GM18873 (cell line): ENCODE data around the gene FNDC11.

Source experiments
- ATAC-seq: cut with Tn5 transposase; IDR thresholded peaks from one replicate; pipeline ENCODE4 v1.9.1; 2021; ENCODE audit warnings: mild to moderate bottlenecking, moderate library complexity, moderate number of reproducible peaks; ENCODE audit not compliant: unreplicated experiment, low FRiP score

The FNDC11 gene

DNA sequence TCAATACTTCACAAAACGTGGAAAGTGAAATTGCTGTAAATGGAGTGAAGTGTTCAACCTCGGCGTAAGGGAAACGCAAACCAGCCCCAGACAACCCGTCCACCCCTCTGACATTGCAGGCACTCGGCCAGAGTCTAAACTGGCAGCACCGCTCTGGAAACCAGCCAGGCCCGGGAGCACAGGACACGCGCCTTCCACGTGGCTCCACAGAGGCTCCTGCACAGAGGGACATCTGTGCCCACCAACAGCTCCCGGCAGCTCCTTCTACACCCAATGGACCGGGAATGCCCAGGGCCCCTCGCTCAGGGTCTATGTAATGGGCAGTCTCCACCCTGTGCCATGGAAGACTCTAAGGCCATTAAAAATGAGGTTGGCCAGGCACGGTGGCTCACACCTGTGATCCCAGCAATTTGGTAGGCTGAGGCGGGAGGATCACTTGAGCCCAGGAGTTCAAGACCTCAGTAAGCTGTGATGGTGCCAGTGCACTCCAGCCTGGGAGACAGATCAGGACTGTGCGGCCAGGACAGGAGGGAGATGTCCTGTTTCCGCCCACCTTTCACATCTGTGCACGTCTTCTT, 23.4 kb downstream of the FNDC11 start:
- no peak for ATAC-seq

DNA sequence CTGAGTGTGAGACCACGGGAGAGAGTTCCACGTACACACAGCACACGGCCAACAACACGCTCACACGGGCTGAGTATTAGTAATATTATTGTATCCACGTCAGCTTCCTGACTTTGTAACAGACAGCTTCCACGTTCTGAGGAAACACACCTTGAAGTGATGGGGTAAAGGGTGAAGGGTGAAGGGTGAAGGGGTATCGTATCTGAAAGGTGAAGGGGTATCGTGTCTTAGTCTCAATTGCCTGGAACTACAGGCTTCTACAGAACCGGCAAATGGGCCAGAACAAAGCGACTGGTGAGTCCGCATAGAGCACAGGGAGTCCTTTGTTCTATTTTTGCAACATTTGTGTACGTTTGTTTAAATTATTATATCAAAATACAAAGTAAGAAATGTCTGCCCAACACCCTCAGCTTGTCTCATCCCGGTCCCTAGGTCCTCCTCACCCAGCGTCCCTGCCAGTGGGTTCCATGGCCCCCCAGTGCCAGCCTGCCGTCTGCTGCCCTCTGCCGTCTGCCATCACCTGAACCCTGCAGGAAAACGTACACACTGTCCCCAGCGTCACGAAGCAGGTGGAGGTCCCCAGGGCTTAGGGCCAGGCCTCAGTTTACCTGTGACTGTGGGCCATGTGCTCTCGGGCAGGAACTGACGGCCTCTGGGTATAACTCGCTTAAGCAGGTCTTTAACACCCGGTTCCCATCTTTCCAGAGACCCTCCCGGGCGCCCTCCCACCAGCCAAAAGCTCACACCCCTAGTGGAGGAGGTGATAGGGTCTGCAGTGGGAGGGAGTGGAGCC, 24.5 kb downstream of the FNDC11 start:
- ATAC-seq = no peak

DNA sequence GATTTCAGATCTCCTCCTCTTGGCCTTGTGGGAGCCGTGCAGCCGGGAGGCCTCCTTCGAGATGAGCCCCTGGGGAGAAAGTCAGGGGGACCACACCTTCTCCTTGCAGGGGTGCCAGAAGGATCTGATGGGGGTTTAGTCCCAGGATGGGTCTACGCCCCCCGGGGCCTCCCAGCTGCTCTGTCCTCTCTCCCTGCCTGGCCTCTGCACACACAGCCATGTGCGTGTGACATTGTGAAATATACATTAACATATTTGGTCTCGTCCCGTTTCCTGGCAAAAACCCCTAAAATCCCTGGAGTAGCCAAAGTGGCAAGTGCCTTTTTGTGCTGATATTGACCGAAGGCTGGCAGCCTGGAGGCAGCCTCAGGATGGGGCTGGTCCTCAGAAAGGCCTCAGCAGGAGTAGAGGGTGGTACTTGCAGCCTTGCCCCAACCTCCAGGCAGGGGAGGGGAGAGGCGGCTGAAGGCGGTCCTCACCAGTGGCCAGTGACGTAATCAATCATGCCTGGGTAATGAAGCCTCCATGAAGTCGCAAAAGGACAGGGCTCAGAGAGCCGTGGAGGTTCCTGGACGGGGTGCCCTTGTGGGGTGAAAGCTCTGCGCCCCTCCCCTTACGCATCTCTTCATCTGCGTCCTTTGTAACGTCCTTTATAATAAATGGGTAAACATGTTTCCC, 25.2 kb downstream of the FNDC11 start:
- no peak for ATAC-seq

DNA sequence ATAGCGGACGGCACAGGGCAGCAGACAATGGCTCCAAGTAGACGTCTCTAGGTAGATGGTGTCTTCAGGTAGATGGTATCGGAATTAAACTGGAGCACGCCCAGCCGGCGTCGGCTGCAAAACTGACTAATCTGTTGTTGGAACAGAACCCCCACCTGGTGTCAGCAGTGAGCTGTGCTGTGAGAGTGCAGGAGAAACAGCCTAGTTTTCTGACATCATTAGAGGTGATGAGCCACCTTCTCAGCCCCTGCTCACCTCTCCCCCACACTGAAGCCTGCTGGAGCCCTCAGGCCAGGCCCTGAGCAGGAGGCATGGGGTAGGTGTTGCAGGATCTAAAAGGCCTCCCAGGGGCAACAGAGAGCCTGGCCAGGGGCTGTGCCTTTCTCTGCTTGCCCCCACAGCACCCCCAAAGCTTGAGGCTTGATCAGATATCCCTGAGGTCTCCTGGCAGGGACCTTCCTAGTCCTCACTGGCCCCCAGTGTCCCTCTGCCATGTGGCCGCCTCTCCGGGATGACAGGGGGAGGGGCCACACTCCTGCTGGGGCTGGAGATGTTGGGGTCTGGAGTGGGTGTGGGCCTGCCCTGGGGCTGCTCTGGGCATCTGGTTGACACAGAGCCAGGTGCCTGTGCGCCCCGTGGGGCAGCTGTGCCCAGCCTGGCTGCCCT, 27.0 kb downstream of the FNDC11 start:
- ATAC-seq = no peak

DNA sequence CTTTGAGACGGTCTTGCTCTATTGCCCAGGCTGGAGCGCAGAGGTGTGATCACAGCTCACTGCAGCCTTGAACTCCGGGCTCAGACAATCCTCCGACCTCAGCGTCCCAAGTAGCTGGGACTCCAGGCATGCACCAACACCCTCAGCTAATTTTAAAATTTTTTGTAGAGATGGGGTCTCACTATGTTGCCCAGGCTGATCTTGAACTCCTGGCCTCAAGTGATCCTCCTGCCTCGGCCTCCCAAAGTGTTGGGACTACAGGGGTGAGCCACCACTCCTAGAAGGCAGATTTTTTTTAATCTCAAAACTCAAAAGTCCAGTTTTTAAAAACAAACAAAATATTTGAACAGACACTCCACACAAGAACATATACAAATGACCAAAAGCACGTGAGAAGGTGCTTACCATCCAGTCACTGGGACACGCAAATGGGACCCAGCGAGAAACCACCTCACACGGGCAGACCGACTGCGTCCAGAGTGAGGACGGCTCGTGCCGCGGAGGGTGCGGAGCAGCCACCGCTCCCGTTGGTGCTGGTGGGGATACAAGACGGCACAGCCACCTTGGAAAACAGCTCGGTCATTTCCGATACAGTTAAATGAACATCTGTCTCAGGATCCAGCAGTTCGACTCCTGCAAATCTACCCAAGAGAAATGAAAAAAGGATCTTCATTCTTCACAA, 28.6 kb downstream of the FNDC11 start:
- ATAC-seq = no peak

DNA sequence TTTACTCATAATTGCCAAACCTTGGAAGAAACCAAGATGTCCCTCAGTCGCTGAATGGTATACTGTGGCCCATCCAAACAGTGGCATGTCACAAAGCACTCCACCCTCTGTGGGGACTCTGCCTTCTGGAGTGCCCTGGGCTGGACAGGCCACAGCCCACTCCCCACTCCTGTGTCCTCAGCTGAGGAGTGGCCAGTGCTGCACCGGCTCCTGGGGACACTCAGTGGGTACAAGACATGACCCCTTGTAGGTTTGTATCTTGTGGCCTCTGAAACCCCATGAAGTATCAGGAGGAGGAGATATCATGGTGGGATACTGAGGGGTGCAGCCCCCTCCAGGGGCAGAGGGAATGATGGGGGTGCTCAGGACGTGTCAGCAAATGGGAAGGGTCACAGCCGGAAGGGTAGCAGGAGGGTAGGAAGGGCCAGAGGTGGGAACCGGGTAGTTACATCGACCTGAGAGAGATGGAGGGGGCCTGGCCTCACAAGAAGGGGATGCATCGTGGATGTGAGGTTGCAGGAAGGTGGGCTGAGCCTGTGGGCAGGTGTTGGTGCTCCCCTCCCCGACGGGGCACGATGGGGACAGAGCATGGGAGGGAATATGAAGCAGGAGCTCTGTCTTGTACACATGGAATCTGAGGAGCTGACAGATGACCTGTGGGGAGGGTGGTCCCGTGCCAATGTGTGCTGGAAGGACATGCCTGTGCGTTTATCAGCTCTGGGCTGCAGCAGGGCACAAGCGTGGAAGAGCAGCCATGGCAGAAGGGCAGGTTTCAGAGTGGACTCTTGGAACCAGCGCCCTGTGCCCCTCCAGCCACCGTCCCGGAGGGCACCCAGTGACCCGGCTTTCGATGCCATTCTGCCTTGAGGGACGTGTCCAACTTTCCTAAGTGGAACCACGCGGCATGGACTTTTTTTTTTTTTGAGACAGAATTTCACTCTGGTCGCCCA, 31.9 kb downstream of the FNDC11 start:
- no peak for ATAC-seq

DNA sequence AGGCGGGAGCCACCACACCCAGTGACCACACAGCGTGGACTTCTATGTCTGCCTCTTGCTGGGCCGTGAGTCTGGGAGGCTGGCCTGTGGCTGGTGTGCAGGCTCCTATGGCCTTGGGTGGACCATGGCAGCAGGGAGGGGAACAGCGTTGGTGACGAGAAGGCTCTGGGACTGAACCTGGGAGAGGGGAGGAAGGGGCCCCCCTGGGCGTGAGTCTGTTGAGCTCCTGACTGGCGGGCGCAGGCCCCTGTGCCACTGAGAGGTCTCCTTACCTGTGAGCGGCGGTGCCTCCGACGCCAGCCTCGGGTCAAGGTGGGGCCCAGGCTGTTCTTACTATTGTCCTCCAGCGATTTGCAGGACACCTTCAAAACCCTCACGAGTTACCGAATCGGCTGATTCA, 32.8 kb downstream of the FNDC11 start:
- ATAC-seq = no peak

DNA sequence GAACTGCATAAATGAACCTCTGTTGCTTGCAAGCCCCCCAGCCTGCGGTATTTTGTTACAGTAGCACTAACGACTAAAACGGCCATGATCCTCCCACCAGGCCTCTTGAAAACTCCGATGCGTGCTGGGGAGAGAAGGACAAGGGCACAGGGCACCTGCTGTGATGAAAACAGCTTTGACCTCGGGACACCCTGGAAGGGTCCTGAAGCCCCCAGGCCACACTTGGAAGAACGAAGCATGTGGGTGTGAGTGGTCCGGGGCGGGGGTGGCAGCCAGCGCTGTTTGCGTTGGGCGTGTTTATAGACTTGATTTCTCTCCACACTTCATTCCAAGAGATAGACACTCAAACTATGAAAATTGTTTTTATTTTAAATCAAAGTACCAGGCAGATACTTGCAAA, 33.3 kb downstream of the FNDC11 start:
- no peak for ATAC-seq

DNA sequence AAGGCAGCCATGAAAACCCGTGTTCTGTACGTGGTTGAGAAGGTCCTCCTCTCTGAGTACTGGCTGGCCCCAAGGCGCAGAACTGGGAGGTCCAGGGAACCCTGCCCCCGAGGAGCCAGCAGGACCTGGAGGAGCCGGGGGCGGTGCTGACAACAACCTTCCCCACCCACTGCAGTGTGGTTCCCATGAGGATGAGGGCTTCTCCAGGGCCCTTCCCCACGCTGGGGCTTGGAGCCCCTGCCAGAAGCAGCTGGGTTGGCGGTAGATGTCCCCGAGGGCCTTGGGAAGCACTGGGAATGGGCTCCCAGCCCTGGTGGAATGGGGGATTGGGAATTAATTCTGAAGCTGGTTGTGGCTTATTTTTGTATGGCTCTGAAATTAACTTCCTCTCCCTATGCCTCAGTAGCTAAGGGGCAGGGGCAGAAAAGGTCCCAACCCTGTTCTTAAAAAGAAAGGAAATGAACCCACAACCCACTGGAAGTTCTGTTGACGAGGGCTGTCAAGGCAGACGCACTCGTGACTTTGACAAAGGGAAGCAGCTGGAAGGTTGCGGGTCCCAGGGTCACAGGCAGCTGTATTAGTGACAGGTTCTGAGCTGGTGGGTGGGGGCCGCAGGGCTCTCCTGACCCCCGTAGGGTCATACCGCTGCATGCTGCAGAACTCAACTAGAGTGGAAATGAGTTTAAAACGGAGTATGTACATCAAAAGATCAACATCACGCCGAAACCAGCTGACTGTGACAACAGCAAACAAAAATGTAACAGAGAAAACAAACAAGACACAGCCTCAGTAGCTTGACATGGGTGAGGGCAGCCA, 34.0 kb downstream of the FNDC11 start:
- ATAC-seq = no peak

DNA sequence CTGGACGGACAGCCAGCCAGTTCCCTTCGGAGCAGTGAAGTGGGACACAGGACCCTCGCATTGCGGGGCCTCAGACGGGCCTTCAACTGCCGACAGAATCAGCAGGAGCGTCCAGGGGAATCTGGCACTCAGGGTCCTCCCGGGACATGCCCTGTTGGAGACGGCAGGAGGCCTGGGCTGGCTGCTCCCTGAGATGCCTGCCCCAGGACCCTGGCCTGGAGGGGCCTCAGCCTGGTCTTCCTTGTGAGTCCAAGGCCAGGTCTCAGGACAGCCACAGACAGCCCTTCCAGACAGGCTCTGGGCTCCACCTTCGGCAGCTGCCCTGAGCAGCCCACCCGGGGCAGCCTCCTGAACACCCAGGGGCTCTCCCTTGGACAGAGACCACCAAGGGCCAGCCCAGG, 34.7 kb downstream of the FNDC11 start:
- no peak for ATAC-seq

DNA sequence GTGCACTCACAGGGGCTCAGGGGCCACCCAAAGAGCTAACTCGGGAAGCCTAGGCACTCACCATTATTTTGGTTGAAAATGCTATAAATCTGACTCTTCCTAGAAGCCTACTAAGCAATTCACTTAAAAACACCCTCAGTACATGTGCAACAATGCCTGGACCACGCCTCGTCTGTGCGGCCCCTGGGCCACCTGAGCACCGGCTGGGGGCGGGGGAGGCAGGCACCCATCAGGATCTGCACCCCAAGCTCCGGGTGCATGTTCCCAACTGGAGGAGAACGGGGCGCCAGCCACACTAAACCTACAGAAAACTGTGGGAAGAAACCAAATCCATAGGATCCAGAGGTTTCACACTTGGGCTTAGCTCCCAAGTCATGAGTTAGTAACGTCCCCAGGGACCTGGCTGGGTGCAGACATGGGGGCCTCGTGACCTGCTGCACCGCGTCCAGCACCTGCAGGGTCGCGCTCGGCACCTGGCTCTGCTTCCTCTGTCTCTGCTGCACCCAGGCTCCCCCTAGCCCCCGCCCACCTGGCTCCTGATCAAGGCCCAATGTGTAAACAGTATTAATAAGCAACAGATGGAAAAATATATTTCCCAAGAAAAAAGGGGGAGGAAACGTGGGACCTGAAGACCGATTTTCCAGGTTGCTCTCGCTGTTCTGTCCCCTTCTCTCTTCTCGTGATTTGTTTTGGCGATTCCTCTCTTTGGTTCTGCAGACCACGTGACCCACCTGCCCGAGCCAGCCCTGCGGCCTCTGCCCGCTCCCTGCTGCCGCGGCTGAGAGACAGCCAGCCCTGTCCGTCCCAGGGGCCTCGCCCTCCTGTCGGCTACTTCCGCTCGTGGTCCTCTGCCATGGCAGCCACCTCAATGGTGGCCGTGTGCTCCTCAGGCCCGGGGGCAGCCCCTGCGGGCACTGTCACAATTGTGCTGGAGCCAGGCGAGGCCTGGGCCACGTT, 35.6 kb downstream of the FNDC11 start:
- ATAC-seq = no peak

DNA sequence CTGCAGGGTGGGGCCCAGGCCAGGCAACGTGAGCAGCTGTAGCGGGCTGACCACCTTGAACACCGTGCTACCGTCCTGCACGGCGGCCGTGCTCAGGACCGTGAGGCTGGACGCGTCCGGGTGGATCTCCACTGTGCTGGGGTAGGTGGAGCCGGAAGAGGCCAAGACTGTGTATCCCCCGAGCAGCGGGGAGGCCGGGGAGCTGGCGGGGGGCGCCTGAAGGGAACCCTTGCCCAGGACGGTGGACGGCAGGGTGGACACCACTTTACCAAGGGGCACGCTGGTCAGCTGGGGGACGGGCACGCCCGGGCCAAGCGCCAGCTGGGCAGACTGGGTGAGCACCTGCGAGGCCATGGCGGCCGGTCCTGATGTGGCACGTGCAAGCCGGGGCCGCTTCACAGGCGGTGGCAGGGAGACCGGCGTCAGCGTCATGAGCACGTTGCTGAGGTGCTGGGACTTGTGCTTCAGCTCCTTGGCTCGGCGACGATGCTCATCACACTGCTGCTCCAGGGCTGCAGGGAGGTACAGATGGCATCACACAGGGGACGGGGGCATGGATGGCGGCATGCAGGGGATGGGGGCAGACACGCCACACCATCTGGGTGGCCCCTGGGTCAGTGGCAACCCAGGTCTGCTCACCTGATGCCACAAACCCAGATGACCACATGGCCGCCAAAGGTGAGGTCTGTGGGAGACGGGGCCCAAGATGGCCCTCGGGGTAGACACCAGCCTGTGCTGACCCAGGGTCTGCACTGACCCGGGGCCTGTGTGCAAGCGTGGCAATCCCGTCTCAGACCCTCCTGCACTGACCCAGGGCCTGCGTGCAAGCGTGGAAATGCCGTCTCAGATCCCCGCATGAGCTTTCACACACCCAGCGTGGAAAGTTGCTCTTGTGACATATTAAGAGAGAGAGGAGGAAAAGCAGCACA, 36.5 kb downstream of the FNDC11 start:
- no peak for ATAC-seq

DNA sequence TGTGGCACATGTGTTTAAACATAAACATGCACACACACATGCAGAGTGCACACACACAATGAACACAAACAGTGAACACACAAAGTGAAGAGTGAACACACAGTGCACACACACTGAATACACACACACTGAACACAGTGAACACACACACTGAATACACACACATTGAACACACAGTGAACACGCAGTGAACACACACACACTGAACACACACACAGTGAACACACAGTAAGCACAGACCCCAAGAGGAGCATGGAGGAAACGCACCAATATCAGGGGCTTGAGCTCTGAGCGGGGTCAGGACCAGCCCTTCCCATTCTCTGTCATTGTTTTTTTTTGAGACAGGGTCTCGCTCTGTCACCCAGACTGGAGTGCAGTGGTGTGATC, 37.2 kb downstream of the FNDC11 start:
- no peak for ATAC-seq

DNA sequence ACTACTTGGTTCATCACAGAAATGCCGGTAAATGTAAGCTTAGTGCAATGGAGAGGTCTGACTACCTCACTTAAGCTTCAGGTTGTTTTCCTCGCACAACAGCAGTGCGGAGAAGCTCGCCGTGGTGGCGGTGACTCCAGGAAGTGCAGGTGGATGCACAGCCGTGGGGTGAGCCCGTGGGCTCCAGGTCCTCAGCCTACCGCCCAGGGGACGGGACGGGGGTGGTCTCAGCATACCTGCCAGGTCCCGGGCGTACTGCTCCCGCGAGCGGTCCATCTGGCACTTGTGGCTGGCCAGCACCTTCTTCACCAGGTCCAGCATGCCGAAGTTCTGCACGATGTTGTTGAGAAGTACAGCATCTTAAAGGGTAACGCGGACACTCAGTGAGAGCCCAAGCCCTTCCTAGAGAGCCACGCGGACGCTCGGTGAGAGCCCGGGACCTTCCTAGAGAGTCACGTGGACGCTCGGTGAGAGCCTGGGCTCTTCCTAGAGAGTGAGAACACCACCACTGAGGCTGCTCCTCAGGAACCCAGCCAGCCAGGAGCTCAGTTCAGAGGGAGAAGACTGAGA, 37.9 kb downstream of the FNDC11 start:
- ATAC-seq = no peak

DNA sequence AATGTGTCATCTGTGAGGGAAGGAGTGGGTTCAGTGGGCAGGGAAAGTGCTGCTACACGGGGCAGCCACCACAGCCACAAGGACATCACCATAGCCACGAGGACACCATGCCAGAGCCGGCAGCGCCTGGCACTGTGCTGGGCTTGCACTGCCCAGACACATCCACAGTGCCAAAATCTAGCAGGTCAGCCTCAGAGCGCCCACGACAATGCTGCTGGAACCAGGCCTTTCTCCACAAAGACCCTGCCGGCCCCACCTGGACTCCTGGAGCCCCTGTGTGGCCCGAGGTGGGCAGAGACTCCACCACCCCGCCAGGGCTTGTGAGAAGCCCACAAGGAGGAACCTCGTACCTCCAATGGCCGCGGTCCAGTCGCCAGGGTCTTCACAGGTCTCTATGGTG, 38.7 kb downstream of the FNDC11 start:
- no peak for ATAC-seq

DNA sequence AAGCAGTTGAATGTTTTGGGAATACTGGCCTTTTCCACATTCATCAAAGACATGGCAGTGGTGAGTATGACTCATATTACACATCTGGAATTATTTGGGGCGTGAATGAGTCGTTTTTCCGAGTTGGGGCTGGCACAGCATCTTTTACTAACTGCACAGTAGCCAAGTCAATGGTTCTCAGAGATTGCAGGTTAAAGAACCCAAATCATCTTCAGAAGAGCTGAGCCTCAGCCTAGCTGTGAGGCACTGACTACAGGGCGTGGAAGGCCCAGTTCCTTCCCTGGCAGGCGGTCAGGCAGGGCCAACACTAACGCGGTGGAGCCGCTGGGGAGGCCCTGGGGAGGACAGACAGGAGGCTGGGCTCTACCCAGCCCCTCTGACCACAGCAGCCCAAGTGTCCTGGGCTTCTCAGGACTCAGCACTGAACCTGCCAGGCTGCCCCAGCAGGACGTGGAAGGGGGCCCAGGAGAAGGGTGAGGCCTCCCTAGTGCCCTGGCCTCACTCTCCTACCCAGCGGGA, 40.1 kb downstream of the FNDC11 start:
- ATAC-seq = no peak
